Measurements from ENCODE around the gene EYS.

The EYS gene

GRCh38 chr6:64257586-64257985 lies 1449.4 kb downstream of the EYS start:
- H3K9me3 ChIP-seq (ENCODE audit: control insufficient read depth, low read length) = no peaks in the 10 kb centered on the region
- 100% methylated on average over 1 of the region's 3 CpGs for WGBS

GRCh38 chr6:64256483-64256882 lies 1450.5 kb downstream of the EYS start:
- Histone ChIP-seq H3K27ac (ENCODE audit: low read length, poor library complexity, severe bottlenecking) (no peak overlapping the region), H2BK120ac (ENCODE audit: low read depth, low read length) (no peak overlapping the region), H3K23ac (ENCODE audit: low read length in 2 of 2) (no peak overlapping the region), H3K14ac (ENCODE audit: low read length in 2 of 2) (no peak overlapping the region), H3K4ac (ENCODE audit: low read depth in 1 of 2, low read length in 2 of 2) (no peak overlapping the region), H3K27me3 (ENCODE audit: control insufficient read depth in 1 of 2, insufficient read depth in 1 of 2, low read length in 2 of 2) (no peaks in the 10 kb centered on the region), H3K4me2 (ENCODE audit: low read length, poor library complexity, severe bottlenecking) (no peak overlapping the region), H2AK5ac (ENCODE audit: low read length, severe bottlenecking) (no peak overlapping the region), H4K91ac (ENCODE audit: low read length) (no peak overlapping the region), H2AFZ (ENCODE audit: low read depth, low read length) (no peak overlapping the region), H3K36me3 (ENCODE audit: control insufficient read depth in 1 of 2, insufficient read depth in 2 of 2, low read depth in 1 of 2, low read length in 2 of 2) (no peaks in the 10 kb centered on the region), H4K8ac (ENCODE audit: low read length) (no peak overlapping the region), H3K9ac (ENCODE audit: low read length) (no peak overlapping the region), H3K79me1 (replicated peaks; ENCODE audit: low read length, poor library complexity, severe bottlenecking) (no peaks in the 10 kb centered on the region), H2BK12ac (ENCODE audit: low read length in 2 of 2) (no peak overlapping the region), H3K4me1 (ENCODE audit: control insufficient read depth, insufficient read depth, low read depth, low read length) (no peaks in the 10 kb centered on the region), H2BK5ac (ENCODE audit: low read depth, low read length, poor library complexity, severe bottlenecking) (no peak overlapping the region), H3K4me3 (ENCODE audit: insufficient read depth in 1 of 2, low read depth in 1 of 2, low read length in 2 of 2) (no peak overlapping the region), H2BK15ac (ENCODE audit: low read depth, poor library complexity, severe bottlenecking) (no peak overlapping the region), H3K18ac (ENCODE audit: low read depth in 1 of 2, low read length in 2 of 2) (no peak overlapping the region), H3K9me3 (ENCODE audit: control insufficient read depth, low read length) (no peaks in the 10 kb centered on the region)
- DNase-seq = no peak
- WGBS = 93% methylated on average over 2 of the region's 3 CpGs

More at GRCh38 chr6:64257586-64257985, 1449.4 kb downstream of the EYS start:
- Histone ChIP-seq H2BK15ac (ENCODE audit: low read depth, poor library complexity, severe bottlenecking) (no peak overlapping the region), H3K27me3 (ENCODE audit: control insufficient read depth in 1 of 2, insufficient read depth in 1 of 2, low read length in 2 of 2) (no peaks in the 10 kb centered on the region), H3K4me2 (ENCODE audit: low read length, poor library complexity, severe bottlenecking) (no peak overlapping the region), H2BK120ac (ENCODE audit: low read depth, low read length) (no peak overlapping the region), H4K91ac (ENCODE audit: low read length) (no peak overlapping the region), H3K4ac (ENCODE audit: low read depth in 1 of 2, low read length in 2 of 2) (no peak overlapping the region), H3K14ac (ENCODE audit: low read length in 2 of 2) (no peak overlapping the region), H3K18ac (ENCODE audit: low read depth in 1 of 2, low read length in 2 of 2) (no peak overlapping the region), H3K4me1 (ENCODE audit: control insufficient read depth, insufficient read depth, low read depth, low read length) (no peaks in the 10 kb centered on the region), H3K27ac (ENCODE audit: low read length, poor library complexity, severe bottlenecking) (no peak overlapping the region), H2AK5ac (ENCODE audit: low read length, severe bottlenecking) (no peak overlapping the region), H3K23ac (ENCODE audit: low read length in 2 of 2) (no peak overlapping the region), H3K79me1 (replicated peaks; ENCODE audit: low read length, poor library complexity, severe bottlenecking) (no peaks in the 10 kb centered on the region), H3K4me3 (ENCODE audit: insufficient read depth in 1 of 2, low read depth in 1 of 2, low read length in 2 of 2) (no peak overlapping the region), H3K9ac (ENCODE audit: low read length) (no peak overlapping the region), H2AFZ (ENCODE audit: low read depth, low read length) (no peak overlapping the region), H2BK12ac (ENCODE audit: low read length in 2 of 2) (no peak overlapping the region), H4K8ac (ENCODE audit: low read length) (no peak overlapping the region), H2BK5ac (ENCODE audit: low read depth, low read length, poor library complexity, severe bottlenecking) (no peak overlapping the region), H3K36me3 (ENCODE audit: control insufficient read depth in 1 of 2, insufficient read depth in 2 of 2, low read depth in 1 of 2, low read length in 2 of 2) (no peaks in the 10 kb centered on the region)
- no peak for DNase-seq

GRCh38 chr6:64255000-64255399 lies 1452.0 kb downstream of the EYS start:
- Histone ChIP-seq H3K27ac (ENCODE audit: low read length, poor library complexity, severe bottlenecking) (no peak overlapping the region), H2BK120ac (ENCODE audit: low read depth, low read length) (no peak overlapping the region), H3K23ac (ENCODE audit: low read length in 2 of 2) (no peak overlapping the region), H3K79me1 (replicated peaks; ENCODE audit: low read length, poor library complexity, severe bottlenecking) (no peaks in the 10 kb centered on the region), H2BK12ac (ENCODE audit: low read length in 2 of 2) (no peak overlapping the region), H3K36me3 (ENCODE audit: control insufficient read depth in 1 of 2, insufficient read depth in 2 of 2, low read depth in 1 of 2, low read length in 2 of 2) (no peaks in the 10 kb centered on the region), H2BK15ac (ENCODE audit: low read depth, poor library complexity, severe bottlenecking) (no peak overlapping the region), H3K9me3 (ENCODE audit: control insufficient read depth, low read length) (no peaks in the 10 kb centered on the region), H3K4ac (ENCODE audit: low read depth in 1 of 2, low read length in 2 of 2) (no peak overlapping the region), H3K4me2 (ENCODE audit: low read length, poor library complexity, severe bottlenecking) (no peak overlapping the region), H3K27me3 (ENCODE audit: control insufficient read depth in 1 of 2, insufficient read depth in 1 of 2, low read length in 2 of 2) (no peaks in the 10 kb centered on the region), H4K8ac (ENCODE audit: low read length) (no peak overlapping the region), H3K18ac (ENCODE audit: low read depth in 1 of 2, low read length in 2 of 2) (no peak overlapping the region), H4K91ac (ENCODE audit: low read length) (no peak overlapping the region), H3K4me1 (ENCODE audit: control insufficient read depth, insufficient read depth, low read depth, low read length) (no peaks in the 10 kb centered on the region), H3K9ac (ENCODE audit: low read length) (no peak overlapping the region), H2AK5ac (ENCODE audit: low read length, severe bottlenecking) (no peak overlapping the region), H2BK5ac (ENCODE audit: low read depth, low read length, poor library complexity, severe bottlenecking) (no peak overlapping the region), H2AFZ (ENCODE audit: low read depth, low read length) (no peak overlapping the region), H3K4me3 (ENCODE audit: insufficient read depth in 1 of 2, low read depth in 1 of 2, low read length in 2 of 2) (no peak overlapping the region), H3K14ac (ENCODE audit: low read length in 2 of 2) (no peak overlapping the region)
- no peak for DNase-seq
- WGBS = 100% methylated on average over 1 of the region's 1 CpG

- Histone ChIP-seq H3K18ac (ENCODE audit: low read depth in 1 of 2, low read length in 2 of 2) (peak overlapping the region in 1 of 2 experiments; percentile 34), H3K14ac (ENCODE audit: low read length in 2 of 2) (no peak overlapping the region), H3K9ac (ENCODE audit: low read length) (no peak overlapping the region), H3K4ac (ENCODE audit: low read depth in 1 of 2, low read length in 2 of 2) (no peak overlapping the region), H2BK15ac (ENCODE audit: low read depth, poor library complexity, severe bottlenecking) (no peak overlapping the region), H3K4me2 (ENCODE audit: low read length, poor library complexity, severe bottlenecking) (no peak overlapping the region), H4K8ac (ENCODE audit: low read length) (peak overlapping the region; percentile 5), H3K4me3 (ENCODE audit: insufficient read depth in 1 of 2, low read depth in 1 of 2, low read length in 2 of 2) (no peak overlapping the region), H3K9me3 (ENCODE audit: control insufficient read depth, low read length) (no peaks in the 10 kb centered on the region), H3K79me1 (replicated peaks; ENCODE audit: low read length, poor library complexity, severe bottlenecking) (no peaks in the 10 kb centered on the region), H3K27ac (ENCODE audit: low read length, poor library complexity, severe bottlenecking) (no peak overlapping the region), H3K23ac (ENCODE audit: low read length in 2 of 2) (no peak overlapping the region), H3K27me3 (ENCODE audit: control insufficient read depth in 1 of 2, insufficient read depth in 1 of 2, low read length in 2 of 2) (no peaks in the 10 kb centered on the region), H4K91ac (ENCODE audit: low read length) (no peak overlapping the region), H3K4me1 (ENCODE audit: control insufficient read depth, insufficient read depth, low read depth, low read length) (no peaks in the 10 kb centered on the region), H2AFZ (ENCODE audit: low read depth, low read length) (no peak overlapping the region), H3K36me3 (ENCODE audit: control insufficient read depth in 1 of 2, insufficient read depth in 2 of 2, low read depth in 1 of 2, low read length in 2 of 2) (no peaks in the 10 kb centered on the region), H2AK5ac (ENCODE audit: low read length, severe bottlenecking) (no peak overlapping the region), H2BK120ac (ENCODE audit: low read depth, low read length) (no peak overlapping the region), H2BK5ac (ENCODE audit: low read depth, low read length, poor library complexity, severe bottlenecking) (no peak overlapping the region), H2BK12ac (ENCODE audit: low read length in 2 of 2) (no peak overlapping the region)
- 83% methylated on average over 1 of the region's 3 CpGs for WGBS
- no peak for DNase-seq
These were observed 1452.5 kb downstream of the EYS start for GRCh38 chr6:64254558-64254957.

Measured in mesenchymal stem cell (in vitro differentiated cells and primary cell).